Neural crest cell (in vitro differentiated cells): Measurements from ENCODE around the gene GPR149. TPM values are rescaled to one million over a fixed set of nuclear protein-coding genes. Genes with fewer than 3 reads are reported as not detected.

Source experiments
- DNase-seq: peaks from one replicate; pipeline ENCODE4 v3.0.0; 2021; ENCODE audit warnings: low read depth, mixed read lengths, low spot score
- H3K27ac Mint-ChIP-seq: one replicate; pipeline ENCODE4 v1.8.0; 2021; ENCODE audit warnings: mild to moderate bottlenecking, mixed read lengths; ENCODE audit not compliant: unreplicated experiment
- H3K27me3 Mint-ChIP-seq: 2 replicates; pipeline ENCODE4 v1.8.0; 2021; ENCODE audit warnings: low read depth, mild to moderate bottlenecking, mixed read lengths
- H3K36me3 Mint-ChIP-seq: 2 replicates; pipeline ENCODE4 v1.8.0; 2021; ENCODE audit warnings: low read depth, mild to moderate bottlenecking, mixed read lengths
- H3K4me1 Mint-ChIP-seq: 2 replicates; pipeline ENCODE4 v1.8.0; 2021; ENCODE audit warnings: mixed read lengths
- H3K4me3 Mint-ChIP-seq: one replicate; pipeline ENCODE4 v1.8.0; 2021; ENCODE audit warnings: mild to moderate bottlenecking, mixed read lengths
- H3K9me3 Mint-ChIP-seq: 2 replicates; pipeline ENCODE4 v1.8.0; 2021; ENCODE audit warnings: mixed read lengths
- total RNA-seq: library from RNA; stranded (reverse); gene quantifications from 2 replicates; pipeline ENCODE4 v1.2.1, GENCODE V29; 2021
- TF ChIP-seq, protein P1 (sequence below): fragments of 200-600 bp; sonication (generic); conservative IDR thresholded peaks from 2 replicates; pipeline ENCODE4 v1.5.0; 2021; ENCODE audit warnings: antibody characterized with exemption, mild to moderate bottlenecking

Gene GPR149
- total RNA-seq, 1 donor from 2014 or later: not detected

DNA sequence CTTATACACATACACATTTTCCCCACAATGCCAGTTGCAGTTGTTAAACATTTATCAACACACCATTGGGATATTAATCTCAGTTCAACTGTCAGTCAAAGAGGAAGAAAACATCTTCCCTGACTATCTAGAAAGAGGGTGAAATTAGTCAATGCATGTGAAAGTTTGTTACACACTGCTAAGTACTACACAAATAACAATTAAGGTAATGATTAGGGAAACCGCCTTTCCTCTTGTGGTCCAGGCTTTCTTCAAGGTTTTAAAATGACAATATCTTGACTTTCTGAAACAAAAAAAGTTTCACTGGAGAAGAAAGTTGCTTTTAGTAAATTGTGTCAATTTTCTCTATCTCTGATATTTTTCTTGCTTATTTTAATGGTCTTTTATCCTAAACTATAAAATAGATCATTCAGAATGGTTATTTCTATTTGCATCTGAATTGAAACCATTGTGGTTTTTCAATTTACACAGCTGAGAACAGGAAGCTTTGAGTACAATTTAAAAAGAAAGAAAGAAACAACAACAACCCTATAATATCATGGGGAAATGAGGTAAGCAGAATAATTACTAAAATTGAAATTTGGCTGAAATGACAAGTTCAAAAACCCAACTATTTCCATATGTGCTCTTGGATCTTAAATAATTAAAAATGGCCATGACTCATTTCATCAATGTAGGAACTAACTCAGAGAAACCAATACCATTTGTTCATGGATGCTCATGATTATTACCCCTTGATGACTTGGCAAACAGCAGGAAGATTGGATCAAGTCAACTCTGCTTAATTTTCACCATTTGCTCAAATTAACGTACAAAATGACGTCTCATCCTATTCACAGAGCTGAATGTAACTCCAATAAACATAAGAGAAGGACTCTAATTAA lies 31.7 kb downstream of the GPR149 start:
- DNase-seq: no peak
- no peaks in the 10 kb centered on the region for H3K36me3 Mint-ChIP-seq
- no peaks in the 10 kb centered on the region for H3K4me1 Mint-ChIP-seq
- no peaks in the 10 kb centered on the region for H3K9me3 Mint-ChIP-seq
- peaks cover 26% of the 10 kb centered on the region for H3K27me3 Mint-ChIP-seq
- no peak overlapping the region for H3K4me3 Mint-ChIP-seq
- no peak overlapping the region for H3K27ac Mint-ChIP-seq
- TF ChIP-seq, protein P1, sequence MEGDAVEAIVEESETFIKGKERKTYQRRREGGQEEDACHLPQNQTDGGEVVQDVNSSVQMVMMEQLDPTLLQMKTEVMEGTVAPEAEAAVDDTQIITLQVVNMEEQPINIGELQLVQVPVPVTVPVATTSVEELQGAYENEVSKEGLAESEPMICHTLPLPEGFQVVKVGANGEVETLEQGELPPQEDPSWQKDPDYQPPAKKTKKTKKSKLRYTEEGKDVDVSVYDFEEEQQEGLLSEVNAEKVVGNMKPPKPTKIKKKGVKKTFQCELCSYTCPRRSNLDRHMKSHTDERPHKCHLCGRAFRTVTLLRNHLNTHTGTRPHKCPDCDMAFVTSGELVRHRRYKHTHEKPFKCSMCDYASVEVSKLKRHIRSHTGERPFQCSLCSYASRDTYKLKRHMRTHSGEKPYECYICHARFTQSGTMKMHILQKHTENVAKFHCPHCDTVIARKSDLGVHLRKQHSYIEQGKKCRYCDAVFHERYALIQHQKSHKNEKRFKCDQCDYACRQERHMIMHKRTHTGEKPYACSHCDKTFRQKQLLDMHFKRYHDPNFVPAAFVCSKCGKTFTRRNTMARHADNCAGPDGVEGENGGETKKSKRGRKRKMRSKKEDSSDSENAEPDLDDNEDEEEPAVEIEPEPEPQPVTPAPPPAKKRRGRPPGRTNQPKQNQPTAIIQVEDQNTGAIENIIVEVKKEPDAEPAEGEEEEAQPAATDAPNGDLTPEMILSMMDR: no peak

DNA sequence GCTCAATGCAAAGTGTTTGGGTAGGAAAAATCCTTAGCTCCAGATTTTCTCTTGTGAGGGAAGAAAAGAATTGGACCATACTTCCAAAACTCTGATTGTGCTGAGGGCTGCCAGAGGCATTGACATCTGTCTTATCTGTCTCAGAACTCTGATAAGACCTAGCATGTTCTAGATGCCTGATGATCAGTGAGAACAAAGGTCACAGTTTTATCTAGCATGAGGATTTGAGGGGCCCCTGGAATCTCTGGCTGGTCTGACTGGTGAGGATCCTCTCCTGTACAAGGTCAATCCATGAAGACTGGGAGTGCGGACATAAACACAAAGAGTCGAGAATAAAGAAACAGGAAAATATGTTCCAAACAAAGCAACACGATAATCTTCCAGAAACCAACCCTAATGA lies 40.1 kb downstream of the GPR149 start:
- H3K4me3 Mint-ChIP-seq: no peak overlapping the region
- H3K9me3 Mint-ChIP-seq: peaks cover 2% of the 10 kb centered on the region
- no peak for DNase-seq
- peaks cover 3% of the 10 kb centered on the region for H3K4me1 Mint-ChIP-seq
- H3K27me3 Mint-ChIP-seq: peaks cover 48% of the 10 kb centered on the region
- TF ChIP-seq, protein P1: no peak
- H3K36me3 Mint-ChIP-seq: no peaks in the 10 kb centered on the region
- no peak overlapping the region for H3K27ac Mint-ChIP-seq

DNA sequence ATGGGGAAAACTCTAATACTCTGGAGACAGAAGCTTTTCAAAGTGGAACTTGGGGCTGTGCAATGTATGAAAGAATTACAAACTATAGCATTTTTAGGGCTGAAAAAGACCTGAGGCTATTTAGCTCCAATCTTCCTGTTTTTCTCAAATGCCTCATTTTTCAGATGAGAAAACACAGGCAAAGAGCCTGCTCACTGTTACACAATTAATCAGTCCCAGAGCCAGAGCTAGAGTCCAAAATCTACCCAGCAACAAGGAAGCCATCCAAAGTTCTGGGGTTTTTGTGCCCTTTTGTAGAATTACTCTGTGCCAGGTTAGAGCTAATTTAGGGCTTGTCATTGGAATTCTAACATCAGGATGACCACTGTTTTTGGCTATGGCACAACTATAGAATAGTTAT lies 45.5 kb downstream of the GPR149 start:
- no peak for DNase-seq
- H3K27me3 Mint-ChIP-seq: peaks cover 13% of the 10 kb centered on the region
- H3K27ac Mint-ChIP-seq: no peak overlapping the region
- H3K4me1 Mint-ChIP-seq: peaks cover 4% of the 10 kb centered on the region
- H3K36me3 Mint-ChIP-seq: no peaks in the 10 kb centered on the region
- TF ChIP-seq, protein P1: no peak
- peaks cover 2% of the 10 kb centered on the region for H3K9me3 Mint-ChIP-seq
- H3K4me3 Mint-ChIP-seq: no peak overlapping the region

DNA sequence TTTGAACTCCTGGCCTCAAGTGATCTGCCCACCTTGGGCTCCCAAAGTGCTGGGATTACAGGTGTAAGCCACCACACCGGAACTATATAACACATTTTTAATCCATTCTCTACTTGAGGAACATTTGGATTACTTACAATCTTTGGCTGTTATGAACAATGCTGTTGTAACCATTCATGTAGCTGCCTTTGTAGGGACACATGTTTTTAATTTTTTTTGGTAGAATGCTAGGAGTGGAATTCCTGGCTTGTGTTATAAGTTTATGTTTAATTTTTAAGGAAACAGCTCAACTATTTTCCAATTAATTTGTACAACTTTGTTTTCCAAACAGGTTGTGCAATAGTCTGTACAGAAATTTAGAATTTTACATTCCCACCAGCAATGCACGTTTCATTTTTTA lies 51.7 kb downstream of the GPR149 start:
- peaks cover 3% of the 10 kb centered on the region for H3K27me3 Mint-ChIP-seq
- H3K27ac Mint-ChIP-seq: no peak overlapping the region
- TF ChIP-seq, protein P1: no peak
- no peaks in the 10 kb centered on the region for H3K4me1 Mint-ChIP-seq
- no peaks in the 10 kb centered on the region for H3K9me3 Mint-ChIP-seq
- H3K36me3 Mint-ChIP-seq: no peaks in the 10 kb centered on the region
- no peak for DNase-seq
- no peak overlapping the region for H3K4me3 Mint-ChIP-seq

DNA sequence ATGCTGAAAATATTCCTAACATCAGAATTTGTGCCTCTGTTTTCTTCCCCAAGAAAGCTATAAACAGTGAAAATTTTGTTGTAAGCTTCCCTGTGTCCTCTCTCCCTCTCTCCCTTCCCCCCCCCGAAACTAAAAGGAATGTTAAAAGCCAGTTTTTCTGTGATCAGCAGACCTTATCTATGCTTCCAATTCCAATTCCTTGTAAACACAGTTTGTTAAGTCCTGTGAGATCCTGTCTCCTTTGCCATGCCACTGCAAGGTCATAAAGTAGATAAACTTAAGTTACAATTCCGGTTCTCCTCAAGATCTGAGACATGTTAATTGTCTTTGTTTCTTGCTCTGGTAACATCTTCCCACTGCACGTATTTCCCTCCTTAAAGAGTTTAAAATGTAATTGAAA lies 62.8 kb downstream of the GPR149 start:
- H3K9me3 Mint-ChIP-seq: peaks cover 6% of the 10 kb centered on the region
- TF ChIP-seq, protein P1: no peak
- no peak overlapping the region for H3K4me3 Mint-ChIP-seq
- peaks cover 5% of the 10 kb centered on the region for H3K27me3 Mint-ChIP-seq
- DNase-seq: no peak
- peaks cover 2% of the 10 kb centered on the region for H3K36me3 Mint-ChIP-seq
- no peaks in the 10 kb centered on the region for H3K4me1 Mint-ChIP-seq
- H3K27ac Mint-ChIP-seq: peak overlapping the region; percentile 58
